Heart left ventricle (tissue), 13 donors: Measurements from ENCODE around the gene SPATA6.

Experiments
- POLR2A ChIP-seq, 2 donors: fragments of 450-650 bp; IDR thresholded peaks; one replicate each; pipeline ENCODE4 v1.6.1; 2017; ENCODE audit warnings: antibody characterized with exemption in 2 of 2, mild to moderate bottlenecking in 2 of 2, moderate library complexity in 2 of 2
- TF ChIP-seq, protein P1 (sequence below), 12 donors: fragments of 200-600 bp; sonication (generic) in 4 of 12; IDR thresholded peaks; one replicate each; pipeline versions ENCODE4 v1.5.0 to v1.8.0; 2018 to 2022; ENCODE audit warnings: antibody characterized with exemption in 12 of 12, mild to moderate bottlenecking in 5 of 12
- donor health status: ischemic (EF 13 %, LVEDD 7.1; RV severe dilation, severe dysfunction).
- donor health status: DM: no; HTN: yes; CAD: no.
- donor health status: DM: no; HTN: no; CAD: no.
- donor health status: ischemic (EF 25% LVEDD 6.9; RV normal size, moderate dysfunction).
- donor health status: ischemic (EF 25% LVEDD 5.7; RV mildly dilated, moderate dysfunction).
- donor health status: ischemic (EF 35%, LVEDD 5.7; RV mildly dilated, moderate dysfunction).
- donor health status: nonischemic (EF 11% LVEDD 7.7; RV severe dilation, severe dysfunction).
- donor health status: DM: yes; HTN: yes; CAD: no.
- donor health status: PGD.
- donor health status: ischemic (EF 29% LVEDD 5.4; RV normal size, mild dysfunction).
- donor health status: nonischemic (EF 23%, LVEDD 6.1; RV moderate dilation, normal function).

DNA sequence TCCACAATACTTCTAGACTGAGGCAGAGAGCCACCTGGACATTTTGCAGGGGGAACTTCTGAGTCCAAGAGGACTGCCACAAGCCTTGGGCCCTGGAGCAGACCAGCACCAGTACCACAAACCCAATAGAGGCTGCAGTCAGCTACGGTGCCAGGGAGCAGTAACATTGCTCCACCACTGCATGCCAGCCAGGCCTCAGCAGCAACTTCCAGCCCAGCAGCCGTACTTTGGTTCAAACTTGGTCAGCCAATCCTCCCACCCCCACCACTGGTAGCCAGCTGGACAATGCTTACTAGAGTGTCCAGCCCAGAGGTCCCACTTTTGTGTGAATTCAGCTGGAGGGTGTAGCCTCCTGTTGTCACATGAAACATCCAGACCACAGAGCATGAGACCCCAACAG is 142.1 kb downstream of the SPATA6 start:
- no peak for TF ChIP-seq POLR2A (IDR thresholded peaks at IDR 0.05)
- TF ChIP-seq, protein P1, sequence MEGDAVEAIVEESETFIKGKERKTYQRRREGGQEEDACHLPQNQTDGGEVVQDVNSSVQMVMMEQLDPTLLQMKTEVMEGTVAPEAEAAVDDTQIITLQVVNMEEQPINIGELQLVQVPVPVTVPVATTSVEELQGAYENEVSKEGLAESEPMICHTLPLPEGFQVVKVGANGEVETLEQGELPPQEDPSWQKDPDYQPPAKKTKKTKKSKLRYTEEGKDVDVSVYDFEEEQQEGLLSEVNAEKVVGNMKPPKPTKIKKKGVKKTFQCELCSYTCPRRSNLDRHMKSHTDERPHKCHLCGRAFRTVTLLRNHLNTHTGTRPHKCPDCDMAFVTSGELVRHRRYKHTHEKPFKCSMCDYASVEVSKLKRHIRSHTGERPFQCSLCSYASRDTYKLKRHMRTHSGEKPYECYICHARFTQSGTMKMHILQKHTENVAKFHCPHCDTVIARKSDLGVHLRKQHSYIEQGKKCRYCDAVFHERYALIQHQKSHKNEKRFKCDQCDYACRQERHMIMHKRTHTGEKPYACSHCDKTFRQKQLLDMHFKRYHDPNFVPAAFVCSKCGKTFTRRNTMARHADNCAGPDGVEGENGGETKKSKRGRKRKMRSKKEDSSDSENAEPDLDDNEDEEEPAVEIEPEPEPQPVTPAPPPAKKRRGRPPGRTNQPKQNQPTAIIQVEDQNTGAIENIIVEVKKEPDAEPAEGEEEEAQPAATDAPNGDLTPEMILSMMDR (IDR thresholded peaks at IDR 0.05) = no peak
